ENCODE results near the gene MAGI2.

MAGI2 gene

DNA sequence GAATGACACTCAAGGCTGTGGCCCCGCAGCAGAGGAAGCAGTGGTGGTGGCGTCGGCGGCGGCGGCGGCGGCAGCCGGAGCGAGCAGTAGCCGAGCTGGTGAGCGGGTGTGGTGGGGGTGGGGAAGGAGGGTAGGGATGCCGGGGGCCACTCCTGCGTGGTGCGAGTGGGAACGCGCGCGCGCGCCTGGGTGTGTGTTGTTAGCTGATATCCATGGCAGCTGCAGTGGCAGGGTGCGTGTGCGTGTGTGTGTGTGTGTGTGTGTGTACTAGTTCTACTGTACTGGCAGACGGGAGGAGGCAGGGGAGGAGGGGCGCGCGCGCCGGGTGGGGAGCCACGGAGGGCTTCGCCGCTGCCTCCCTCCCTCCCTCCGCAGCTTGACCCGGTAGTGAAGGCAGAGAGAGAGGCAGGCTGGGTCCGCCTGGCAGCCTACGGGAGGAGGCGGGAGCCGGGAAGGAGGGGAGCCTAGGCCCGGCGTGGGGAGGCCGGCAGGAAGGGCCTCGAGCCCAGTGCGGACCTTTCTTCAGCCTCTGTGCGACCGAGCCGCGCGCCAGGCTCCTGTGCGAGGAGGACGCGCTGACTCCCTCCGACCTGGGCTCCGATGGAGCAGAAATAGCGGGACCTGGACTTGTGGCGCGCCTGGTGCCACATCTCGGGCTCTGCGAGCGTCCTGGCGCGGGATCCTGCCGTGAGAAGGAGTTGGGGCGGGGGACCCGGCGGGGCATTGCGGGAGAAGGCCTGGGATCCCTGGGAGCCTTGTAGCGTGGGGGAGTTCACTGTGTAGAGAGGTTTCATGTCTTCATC is at the start of gene MAGI2:
Gene MAGI2 (minus strand): TSS at position 110 of the 803 bp plus-strand sequence. CDS start 347 bp downstream, outside the sequence.
- DNase-seq: peak; percentile 16

DNA sequence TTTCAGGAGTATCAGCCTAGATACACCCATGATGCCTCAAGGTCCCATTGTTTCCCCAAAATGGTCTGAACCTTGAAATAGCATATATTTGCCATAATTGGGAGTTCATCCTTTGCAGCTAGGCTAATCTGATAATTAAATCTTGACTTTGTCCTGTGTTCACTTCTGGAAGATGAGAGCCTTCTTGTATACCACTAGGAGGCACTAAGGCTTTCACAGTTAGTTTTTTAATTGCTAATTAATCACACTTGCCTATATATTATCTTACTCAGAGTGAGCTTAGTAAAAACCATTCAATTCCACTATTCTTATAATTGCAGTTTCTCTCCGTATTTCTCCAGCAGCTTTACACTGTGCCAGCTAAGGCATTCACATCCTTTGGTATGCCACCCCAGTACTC is 48.7 kb upstream of the MAGI2 start:
- no peak for DNase-seq

DNA sequence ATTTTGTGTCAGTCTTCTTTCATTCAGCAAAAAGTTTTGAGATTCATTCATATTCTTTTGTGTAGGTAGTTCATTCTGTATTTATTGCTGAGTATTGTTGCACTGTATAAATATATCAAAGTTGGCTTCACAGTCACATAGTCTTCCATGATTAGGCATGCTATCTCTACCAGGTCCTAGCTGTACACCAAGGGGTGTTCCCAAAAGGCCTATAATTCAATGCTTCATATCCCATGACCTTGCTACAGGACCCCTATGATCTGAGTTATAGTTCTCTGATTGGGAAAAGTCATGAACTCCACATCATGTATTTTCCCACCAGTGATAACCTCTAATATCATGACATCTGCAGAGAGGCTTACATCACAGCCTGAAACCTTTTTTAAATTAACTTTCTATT is 47.3 kb upstream of the MAGI2 start:
- DNase-seq: no peak

DNA sequence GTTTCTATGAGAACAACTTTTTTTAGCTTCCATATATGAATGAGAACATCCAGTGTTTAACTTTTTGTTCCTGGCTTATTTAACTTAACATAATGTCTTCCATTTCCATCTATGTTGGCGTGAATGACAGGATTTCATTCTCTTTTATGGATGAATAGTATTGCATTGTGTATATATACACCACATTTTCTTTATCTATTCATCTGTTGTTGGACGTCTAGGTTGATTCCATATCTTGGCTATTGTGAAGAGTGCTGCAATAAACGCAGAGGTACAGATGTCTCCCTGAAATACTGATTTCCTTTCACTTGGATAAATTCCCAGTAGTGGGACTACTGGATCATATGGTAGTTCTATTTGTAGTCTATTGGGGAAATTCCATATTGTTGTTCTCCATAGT is 44.3 kb upstream of the MAGI2 start:
- DNase-seq: no peak

DNA sequence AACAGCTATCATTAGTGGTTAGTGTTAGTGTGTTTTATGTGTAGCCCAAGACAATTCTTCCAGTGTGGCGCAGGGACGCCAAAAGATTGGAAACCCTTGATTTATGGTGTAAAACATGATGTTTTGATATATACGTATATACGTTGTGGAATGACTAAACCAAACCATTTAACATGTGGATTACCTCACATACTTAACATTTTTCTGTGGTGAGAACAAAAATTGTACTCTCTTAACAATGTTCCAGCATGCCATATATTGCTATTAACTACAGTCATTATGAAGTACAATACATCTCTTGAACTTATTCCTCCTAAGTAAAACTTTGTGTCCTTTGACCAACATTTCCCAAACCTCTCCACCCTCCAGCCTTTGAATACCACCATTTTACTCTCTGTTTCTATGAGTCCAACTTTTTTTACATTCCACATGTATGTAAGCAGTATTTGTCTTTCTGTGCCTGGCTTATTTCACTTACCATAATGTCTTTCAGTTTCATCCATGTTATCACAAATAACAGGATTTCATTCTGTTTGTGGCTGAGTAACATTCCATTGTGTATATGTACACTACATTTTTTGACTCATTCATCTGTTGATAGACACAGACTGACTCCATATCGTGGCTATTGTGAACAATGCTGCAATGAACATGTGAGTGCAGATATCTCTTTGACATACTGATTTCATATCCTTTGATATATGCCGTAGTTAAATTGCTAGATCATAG is 42.2 kb upstream of the MAGI2 start:
- DNase-seq: no peak

DNA sequence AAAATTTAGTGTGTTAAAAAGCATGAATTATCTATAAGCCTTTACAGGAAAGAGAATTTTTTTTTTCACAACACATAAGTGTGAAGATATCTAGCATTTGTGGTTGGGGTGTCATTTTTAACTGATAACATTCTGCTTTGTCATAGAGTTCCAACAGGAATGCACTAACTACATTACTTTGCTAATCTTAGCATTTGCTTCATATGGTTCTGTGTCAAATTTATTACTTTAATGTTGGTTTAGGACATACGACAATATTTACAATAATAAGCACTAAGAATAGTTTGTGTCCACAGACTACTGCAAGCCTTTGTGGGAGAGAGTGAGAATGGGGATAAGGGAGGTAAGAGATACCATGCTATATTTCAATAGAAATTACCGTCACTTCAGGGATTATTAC is 40.6 kb upstream of the MAGI2 start:
- DNase-seq: no peak

DNA sequence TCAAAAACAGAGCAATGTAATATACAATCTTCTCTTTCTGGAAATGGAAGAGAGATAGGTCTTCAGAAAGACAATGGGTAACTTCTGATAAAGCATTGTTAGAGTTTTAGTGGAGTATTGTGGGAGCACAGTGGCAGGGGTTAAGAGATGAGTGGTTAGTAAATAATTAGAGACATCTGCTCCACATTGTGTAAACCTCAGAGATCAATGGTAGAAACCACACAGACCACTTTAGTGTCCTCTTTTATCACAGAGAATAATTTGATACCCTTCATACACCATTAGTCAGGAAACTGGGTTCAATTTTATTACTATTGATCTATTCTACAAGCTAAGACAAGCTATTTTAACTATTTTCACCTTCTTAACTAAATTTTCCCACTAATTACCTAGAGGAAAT is 35.9 kb upstream of the MAGI2 start:
- DNase-seq: no peak

DNA sequence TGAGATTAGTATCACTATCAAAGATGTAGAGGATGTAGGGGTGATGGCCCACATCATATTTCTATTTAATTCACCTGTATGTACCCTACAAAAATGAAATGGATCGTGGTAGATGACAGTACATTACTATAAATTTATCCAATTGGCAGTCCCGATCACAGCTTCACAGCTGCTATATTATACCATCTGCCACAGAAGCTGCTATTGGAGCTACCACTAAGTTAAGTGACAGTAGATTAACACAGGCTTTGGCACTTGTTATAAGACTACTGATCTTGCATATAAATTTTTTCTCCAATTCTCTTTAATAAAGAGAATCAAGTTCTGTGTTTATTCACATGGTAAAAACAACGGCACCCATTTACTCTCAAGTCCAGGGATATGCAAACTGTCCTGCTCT is 24.9 kb upstream of the MAGI2 start:
- DNase-seq: no peak

DNA sequence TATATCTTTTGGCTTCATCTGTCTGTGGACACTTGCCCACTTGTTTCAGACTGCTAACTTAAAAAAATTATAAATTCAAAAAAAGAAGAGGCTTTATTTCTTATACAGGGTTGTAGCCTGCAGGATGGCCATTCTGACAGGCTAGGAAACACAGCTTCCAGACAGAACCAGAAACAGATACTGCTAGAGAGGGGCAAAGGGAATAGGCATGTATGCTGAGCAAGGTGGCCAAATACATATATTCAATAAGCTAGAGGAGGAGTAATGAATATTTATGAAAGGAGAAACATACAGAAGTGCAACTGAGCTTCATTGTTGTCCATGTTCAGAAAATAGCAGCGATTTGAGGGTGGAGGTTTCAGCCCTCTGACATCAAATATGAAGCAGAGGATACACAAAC is 22.0 kb upstream of the MAGI2 start:
- DNase-seq: no peak

DNA sequence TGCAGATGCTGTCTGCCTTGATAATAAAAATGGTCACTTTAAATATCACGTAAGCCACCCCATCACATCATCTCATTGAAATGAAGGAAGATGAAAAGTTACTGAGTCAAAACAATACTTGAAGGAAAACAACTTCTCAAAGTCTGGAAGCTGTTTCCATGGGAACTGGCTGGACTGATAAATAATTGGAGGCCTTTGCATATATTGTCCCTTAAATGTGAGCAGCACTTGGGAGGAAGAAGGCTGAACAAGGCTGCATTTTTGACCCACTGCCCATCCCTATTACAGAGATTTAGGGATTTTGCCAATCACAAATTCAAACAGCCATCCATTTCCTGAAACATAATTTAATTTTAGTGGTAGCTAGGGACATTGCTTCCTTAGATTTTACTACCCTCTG is 18.2 kb upstream of the MAGI2 start:
- DNase-seq: no peak

DNA sequence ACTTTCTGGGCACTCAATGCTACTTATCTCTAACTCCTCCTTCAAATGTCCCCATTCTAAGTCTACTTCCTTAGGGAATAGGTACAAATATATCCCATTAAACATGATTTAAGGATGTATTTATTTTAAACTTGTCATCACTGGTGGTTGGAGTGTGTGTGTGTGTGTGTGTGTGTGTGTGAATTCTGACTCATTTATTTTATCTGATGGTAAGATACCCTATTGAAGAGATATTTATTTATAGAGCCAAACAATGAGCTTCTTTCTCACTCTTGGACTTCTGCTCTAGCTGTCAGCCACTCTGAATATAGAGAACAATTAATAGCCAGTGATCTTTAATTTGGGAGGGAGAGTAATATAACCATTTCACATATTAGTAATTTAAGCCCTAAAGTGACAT is 17.8 kb upstream of the MAGI2 start:
- DNase-seq: no peak

DNA sequence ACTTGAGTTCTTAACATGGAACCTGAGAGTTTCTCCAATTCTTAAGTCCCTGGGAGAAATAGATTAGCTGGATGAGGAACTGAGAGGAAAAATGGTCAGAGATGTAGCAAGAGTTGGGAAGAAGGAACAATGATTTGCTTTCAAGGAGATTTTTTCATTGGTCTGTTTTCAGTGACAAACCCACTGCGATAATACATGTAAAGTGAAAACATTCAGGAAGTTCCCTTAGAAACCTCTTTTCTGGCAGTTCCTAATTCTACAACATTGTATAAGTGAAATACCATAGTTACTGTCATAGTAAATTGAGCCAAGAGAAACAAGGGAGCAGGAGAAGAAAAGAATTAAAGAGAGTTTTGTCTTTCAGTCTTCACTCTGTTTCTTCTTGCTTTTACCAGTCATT is 12.1 kb upstream of the MAGI2 start:
- no peak for DNase-seq

DNA sequence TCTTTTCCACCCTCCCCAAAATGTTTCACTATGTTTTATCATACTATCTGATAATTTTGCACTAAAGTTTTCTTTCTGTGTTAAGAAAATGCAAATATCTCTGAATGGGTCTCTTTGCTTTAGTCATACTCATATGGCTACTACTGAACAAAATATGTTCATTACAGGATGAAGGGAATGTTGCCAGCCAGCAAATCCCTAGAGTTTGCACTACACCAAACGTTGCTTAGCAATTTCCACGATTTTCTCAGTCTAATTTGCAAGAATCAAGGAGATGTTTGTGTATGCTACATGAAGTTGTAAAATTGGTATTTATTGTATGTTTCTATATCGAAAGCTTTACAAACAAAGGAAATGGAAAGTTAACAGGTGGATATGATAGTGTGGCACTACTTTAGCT is 10.6 kb upstream of the MAGI2 start:
- no peak for DNase-seq

DNA sequence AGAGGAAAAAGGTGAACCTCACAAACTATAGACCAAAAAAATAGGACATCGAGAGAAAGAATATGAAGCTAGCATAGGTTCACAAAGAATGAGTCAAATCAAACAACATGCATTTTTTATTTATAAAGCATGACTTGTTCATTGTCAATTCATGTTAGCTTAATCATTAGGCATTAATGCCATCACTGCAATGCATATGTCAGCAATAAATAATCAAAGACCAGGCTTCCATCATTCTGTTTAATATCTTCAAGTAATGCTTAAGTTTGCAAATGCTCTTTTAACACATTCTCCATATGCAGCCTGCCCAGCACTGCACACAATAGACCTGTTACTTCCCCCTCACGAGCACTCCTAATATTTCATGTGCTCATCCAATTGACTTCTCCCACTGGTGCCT is 8.9 kb upstream of the MAGI2 start:
- no peak for DNase-seq

DNA sequence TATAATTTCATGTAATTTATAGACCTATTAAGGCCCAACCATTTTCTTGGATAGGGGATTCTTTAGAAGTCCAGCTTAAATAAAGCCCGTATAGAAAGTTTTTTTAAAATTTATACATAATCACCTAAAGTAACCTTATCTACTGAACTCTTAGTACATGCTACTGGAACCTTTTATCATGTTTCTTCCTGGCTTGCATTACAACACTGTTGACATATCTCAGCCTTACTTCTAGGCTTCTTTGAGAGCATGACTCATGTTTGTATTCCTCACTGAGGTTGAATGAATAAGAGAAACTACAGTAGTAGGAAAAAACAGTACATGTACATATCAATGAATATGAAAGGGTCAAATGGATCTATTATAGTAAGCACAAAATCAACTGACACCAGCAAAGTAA is 8.2 kb upstream of the MAGI2 start:
- DNase-seq: no peak

DNA sequence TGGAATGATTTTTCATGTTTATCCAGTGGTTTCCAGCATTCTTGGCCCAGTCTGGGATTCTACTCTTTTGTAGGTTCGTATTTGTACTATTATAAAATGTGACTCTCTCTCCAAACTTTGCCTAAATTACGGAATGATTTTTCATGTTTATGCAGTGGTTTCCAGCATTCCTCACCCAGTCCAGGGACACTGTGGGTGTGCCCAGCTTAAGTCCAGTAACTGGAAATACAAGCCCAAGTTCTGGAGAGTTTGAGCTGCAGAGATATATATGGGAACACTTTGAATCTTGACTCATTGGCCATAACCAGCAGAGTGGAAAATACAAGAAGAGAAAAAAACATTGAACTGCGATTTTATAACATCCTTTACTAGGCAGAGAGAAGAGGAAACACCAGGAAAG is 5.9 kb upstream of the MAGI2 start:
- DNase-seq: no peak

DNA sequence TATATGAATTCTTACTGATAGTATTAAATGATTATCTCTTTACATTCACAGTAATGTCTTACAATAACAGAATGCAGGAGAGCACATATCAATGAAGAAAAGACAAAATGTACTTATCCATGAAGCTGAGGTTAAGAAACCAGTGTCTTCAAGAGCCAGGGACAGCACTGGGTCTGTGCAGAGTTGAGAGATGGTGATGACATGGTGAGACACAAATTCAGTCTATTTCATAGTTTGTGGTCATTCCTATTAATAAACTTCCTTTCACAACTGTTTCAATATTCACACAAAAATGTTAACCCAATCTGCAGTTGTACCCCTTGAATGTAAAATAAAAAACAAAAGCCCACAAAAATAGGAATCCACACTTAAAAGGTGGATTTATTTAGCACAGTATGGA is 5.3 kb upstream of the MAGI2 start:
- DNase-seq: no peak

DNA sequence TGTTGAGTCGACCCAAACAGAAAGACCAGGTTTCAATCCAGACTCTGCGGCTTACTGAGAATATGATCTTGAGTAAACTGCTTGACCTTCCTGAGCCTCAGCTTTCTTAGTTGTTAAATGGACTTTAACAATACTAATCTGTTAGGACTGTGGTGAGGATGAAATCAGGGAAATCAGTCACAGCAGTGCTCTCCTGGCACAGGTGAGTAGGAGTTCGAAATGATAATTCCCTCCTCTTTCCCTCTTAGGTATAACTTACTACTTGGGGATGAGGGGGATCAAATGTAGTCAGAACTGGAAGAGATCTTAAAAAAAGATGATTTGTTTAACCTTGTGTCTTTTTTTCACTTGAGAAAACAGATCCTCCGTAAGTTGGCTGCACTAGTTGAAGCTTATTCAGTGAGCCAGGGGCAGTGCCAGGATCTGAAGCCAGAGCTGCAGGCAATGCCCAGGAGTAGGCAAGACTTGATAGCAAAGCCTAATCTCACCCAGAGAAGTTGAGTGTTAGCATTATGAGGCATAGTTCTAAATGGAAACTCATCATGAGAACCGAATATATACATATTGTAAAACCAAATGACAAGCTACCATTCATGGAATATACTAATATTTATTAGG is 1.8 kb upstream of the MAGI2 start:
- DNase-seq: no peak

DNA sequence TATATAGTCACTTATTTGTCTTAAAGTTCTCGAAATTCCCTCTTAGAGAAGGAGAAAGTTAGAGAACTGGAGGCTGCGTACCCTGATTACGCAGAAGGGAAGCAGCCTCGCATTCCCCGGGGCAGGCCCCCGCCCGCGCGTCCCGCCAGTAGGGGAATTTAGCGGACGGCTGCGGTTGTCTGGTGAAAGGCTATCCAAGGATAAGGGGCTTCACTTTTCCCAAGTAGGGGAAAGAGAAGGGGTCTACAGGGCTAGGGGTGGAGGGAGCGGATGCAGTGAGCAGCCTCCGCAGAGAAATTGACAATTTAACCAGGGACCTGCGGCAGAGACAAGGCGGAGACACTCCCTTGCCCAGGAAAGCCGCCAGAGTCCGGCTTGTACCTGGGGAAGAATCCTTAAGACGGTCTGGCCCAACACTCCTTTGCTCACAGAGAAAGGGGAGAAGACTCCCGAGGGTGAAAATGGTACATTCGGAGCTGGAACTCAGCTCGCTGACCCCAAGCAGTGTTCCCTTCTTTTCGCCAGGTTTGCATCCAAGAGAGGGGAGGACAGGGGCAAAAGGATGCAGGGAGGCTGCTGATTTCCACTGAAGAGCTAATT is 994 bp upstream of the MAGI2 start:
- DNase-seq: no peak

DNA sequence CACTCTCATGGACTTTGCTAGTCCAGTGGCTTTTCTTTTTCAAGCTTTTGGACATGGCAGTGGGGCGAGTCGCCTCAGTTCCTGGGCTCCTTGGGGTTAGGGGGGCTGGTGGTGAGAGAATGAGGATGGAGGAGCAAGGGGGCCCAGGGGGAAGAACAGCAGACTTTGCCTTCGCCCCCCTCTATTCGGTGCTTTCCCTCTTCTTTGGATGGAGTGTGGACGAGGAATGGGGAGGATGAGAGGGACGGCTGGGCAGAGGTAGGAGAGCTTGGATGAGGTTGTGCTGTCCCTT is 255 bp downstream of the MAGI2 start:
- no peak for DNase-seq

DNA sequence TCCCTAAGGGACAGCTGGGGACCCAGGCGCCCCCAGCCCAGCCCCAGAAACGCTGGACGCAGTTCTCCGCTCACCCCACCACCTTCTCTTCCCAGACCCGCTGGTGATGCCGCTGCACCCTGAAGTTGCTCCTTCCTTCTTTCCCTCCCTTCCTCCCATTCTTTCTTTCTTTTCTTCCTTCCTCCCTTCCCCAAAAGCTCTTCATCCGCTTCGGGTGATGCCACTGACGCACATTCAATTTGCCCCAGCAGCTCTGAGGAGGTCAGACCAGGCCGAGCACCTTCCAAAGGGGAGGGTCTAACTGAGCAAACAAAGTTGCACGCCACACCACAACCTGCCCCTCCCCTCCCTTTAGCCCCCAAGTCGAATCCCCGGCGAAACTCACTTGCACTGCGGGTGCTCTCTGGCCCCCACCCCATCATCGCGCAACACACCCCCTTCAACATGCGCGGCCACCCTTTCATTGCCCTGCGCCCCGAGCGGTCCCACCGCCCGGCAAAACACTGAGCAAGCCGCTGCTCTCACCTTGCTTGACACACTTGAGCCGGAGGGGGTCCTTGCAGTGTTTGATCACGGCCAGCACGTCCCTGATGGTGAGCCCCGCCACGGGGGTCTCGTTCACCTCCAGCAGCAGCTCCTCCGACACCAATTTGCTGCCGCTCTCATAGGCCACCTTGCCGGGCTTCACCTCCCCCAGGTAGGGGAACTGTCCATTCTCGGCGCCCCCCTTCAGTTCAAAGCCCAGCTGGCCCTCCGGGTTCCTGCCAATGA is 787 bp downstream of the MAGI2 start:
- no peak for DNase-seq

DNA sequence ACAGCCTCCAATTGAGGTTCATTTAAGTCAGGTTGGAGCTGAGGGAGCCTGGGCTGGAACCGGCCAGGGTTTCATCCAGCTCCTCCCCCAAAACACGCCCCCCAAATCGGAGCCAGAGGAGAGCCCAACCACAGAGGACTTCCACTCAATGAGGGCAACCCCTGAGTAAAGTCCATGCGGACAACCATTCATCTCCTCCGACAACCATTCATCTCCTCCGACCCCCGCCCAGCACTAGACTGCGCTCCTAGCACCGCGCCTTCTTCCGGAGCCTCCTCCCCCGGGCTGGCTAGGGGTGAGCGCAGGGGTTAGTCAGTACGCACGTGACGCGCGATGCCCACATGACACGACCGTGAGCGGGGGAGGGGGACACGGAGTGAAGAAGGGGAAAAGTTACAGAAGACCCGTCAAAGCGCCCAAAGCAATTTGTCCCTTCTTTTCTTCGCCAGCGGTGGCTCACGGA is 1.4 kb downstream of the MAGI2 start:
- no peak for DNase-seq

DNA sequence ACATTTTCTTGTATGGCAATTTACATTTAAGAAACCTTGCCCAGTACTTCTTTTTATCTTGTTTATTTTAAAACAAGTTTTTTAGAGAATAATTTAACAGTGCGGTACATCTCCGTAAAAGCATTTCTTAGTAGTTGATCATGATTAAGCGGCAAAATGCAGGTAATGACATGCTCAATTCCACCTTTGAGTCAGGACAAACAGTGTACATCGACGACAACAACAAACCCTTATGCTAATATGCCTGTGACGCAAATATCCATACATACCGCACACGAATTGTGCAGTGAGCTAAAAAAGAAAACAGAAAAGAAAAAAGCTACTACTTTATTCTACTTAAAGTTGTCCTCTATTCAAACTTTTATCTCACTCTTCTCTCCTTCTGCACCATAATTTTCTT is 1.9 kb downstream of the MAGI2 start:
- no peak for DNase-seq

Measured in cortex of kidney (tissue), 1 donor.